Measurements from ENCODE around the gene TSPAN14.
A peak's percentile ranks its signal among the peaks of the same experiment; 100 is the strongest.

DNA sequence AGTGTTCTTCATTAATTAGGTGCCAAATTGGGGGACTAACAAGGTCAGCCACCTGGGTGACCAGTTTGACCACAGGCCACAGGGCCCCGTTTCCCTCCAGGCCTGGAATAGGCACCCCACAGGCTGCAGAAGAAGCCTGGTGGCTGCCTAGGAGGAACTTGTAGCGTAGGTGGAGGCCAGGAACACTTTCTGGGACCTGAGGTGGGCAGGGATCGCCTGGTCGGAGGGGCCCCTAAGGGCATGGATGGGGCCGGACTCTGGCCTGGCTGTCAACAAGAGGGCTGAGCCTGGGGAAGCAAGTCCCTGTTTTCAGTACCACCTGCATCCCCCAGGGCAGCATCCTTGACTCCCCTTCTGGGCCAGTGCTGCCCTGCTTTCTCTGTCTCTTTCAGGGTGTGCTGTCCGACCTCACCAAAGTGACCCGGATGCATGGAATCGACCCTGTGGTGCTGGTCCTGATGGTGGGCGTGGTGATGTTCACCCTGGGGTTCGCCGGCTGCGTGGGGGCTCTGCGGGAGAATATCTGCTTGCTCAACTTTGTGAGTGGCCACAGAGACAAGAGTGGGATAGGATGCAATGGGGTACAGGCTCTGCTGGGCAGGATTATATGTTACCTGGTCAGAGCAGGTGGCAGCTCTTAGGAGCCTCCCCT lies 52.9 kb downstream of the TSPAN14 start:
- TF ChIP-seq, protein P1, sequence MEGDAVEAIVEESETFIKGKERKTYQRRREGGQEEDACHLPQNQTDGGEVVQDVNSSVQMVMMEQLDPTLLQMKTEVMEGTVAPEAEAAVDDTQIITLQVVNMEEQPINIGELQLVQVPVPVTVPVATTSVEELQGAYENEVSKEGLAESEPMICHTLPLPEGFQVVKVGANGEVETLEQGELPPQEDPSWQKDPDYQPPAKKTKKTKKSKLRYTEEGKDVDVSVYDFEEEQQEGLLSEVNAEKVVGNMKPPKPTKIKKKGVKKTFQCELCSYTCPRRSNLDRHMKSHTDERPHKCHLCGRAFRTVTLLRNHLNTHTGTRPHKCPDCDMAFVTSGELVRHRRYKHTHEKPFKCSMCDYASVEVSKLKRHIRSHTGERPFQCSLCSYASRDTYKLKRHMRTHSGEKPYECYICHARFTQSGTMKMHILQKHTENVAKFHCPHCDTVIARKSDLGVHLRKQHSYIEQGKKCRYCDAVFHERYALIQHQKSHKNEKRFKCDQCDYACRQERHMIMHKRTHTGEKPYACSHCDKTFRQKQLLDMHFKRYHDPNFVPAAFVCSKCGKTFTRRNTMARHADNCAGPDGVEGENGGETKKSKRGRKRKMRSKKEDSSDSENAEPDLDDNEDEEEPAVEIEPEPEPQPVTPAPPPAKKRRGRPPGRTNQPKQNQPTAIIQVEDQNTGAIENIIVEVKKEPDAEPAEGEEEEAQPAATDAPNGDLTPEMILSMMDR (IDR thresholded peaks at IDR 0.05; ENCODE audit: low read depth, low read length, missing input control) = peak; percentile 1
- TF ChIP-seq, protein P2, sequence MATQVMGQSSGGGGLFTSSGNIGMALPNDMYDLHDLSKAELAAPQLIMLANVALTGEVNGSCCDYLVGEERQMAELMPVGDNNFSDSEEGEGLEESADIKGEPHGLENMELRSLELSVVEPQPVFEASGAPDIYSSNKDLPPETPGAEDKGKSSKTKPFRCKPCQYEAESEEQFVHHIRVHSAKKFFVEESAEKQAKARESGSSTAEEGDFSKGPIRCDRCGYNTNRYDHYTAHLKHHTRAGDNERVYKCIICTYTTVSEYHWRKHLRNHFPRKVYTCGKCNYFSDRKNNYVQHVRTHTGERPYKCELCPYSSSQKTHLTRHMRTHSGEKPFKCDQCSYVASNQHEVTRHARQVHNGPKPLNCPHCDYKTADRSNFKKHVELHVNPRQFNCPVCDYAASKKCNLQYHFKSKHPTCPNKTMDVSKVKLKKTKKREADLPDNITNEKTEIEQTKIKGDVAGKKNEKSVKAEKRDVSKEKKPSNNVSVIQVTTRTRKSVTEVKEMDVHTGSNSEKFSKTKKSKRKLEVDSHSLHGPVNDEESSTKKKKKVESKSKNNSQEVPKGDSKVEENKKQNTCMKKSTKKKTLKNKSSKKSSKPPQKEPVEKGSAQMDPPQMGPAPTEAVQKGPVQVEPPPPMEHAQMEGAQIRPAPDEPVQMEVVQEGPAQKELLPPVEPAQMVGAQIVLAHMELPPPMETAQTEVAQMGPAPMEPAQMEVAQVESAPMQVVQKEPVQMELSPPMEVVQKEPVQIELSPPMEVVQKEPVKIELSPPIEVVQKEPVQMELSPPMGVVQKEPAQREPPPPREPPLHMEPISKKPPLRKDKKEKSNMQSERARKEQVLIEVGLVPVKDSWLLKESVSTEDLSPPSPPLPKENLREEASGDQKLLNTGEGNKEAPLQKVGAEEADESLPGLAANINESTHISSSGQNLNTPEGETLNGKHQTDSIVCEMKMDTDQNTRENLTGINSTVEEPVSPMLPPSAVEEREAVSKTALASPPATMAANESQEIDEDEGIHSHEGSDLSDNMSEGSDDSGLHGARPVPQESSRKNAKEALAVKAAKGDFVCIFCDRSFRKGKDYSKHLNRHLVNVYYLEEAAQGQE (IDR thresholded peaks at IDR 0.05) = no peak
- no peak for TF ChIP-seq EGR1 (IDR thresholded peaks at IDR 0.05; ENCODE audit: low read depth in 2 of 2)
